Stimulated activated CD8-positive, alpha-beta memory T cell treated with anti-CD3 and anti-CD28 coated beads, Interleukin-15, amount 100 ng/mL, for 4 hours (primary cell): ENCODE results near the gene ADGRF1.
"Not testable (repeated sequence)": the region's sequence is repeated elsewhere in the genome, so short reads cannot be mapped to it uniquely, and the experiment has no call there.

ENCODE experiments used
- DNase-seq, 2 donors: peaks; one replicate each; pipeline ENCODE4 v3.0.0-alpha.2; 2020; ENCODE audit warnings: low read depth in 2 of 2

Gene ADGRF1

DNA sequence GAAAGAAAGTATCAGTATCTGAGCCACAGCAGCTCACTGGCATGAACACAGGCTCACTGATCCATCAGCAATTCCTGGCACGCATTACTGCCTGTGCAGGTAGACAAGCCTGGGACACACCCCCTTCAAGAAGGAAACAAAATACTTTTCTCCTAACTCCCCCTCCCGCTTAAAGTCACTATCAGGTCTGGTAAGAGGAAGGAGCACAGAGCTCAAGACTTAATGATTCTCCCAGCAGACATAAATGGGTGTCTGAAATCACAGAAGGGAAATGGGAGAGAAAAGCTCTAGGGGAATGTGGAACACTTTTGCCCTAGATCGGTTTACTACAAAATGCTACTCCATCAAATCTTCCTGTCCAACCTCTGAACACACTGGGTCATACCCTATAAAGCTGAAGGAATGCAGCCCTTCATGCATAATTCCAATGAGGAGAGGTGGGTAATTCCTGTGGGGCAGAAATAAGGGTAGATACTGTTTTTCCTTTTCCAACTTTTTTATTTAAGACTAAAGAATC is at the start of gene ADGRF1:
Gene ADGRF1, minus strand, starts transcription at position 58 of the 517 bp plus-strand sequence. CDS start 13,271 bp downstream, outside the sequence.
- no peak for DNase-seq

DNA sequence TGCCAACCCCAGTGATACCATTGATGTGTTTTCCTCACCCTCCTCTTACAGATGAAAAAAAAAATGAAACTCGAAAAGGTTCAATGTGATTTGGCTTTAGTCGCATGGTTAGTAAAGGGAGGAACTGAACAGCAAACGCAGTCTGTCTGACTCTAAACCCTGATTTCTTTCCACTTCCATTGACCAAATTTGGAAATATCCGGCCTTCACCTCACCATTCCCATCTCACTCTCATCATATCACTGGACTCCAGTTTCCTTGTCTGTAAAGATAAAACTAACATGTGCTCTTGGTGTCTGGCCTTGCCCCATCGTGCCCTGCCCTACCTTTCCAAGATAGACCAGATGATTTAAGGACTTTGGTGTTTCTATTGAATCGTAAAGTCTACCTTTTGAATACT is 48.7 kb upstream of the ADGRF1 start:
- no peak for DNase-seq

DNA sequence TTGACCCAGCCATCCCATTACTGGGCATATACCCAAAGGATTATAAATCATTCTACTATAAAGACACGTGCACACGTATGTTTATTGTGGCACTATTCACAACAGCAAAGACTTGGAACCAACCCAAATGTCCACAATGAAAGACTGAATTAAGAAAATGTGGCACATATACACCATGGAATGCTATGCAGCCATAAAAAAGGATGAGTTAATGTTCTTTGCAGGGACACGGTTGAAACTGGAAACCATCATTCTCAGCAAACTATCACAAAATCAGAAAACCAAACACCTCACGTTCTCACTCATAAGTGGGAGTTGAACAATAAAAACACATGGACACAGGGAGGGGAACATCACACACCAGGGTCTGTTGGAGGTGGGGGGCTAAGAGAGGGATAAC is 47.3 kb upstream of the ADGRF1 start:
- not testable (repeated sequence) for DNase-seq

DNA sequence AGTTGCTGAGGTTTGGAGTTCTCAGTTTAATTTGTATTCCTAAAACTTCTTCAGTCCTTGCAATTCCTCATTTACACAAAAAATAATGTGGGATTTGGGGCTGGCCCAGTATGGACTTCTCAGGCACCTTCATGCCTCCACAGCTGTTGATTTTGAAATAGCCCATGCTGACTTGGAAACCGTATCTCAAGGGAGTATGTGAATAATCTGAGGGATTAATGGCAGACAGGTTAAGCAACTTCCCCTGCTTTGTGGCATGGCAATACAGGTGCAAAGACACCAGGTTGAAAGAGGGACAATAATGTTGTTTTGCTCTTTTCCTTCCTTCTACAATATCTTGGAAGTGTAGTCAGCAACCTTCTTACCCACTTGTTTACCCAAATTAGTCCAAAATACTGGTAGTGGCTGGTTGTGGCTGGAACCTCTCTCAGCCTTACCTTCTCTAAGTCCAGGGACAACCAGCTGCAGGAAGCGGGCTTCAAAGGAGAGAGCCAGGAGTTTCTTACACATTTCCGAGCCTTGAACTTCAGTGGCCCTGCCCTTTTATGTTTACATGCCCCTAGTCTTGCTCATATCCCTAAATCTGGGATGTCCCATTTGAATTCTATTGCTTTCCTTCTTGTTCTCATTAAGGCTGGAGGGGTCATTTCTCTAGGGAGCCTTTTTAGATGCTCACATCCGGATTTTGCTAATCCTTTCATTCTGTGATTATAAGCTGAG is 44.1 kb upstream of the ADGRF1 start:
- DNase-seq: no peak

DNA sequence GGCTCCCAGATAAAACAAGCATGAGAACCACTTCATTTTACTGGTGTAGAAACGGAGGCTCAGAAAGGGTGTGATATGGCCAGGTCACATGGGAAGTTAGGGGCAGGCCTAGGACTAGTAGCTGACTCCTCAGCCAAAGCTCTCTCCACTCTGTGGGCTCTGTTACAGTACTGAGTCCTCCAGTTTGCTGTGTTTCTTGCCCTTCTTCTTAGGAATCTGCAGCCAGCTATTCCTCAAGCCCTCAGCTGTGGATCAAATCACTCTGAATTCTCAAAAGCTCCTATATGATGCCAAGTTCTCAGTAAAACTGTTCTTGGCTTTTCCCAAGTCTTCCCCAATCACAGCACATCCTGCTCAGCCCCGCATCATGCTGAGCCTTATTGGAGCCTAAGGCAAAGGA is 42.5 kb upstream of the ADGRF1 start:
- no peak for DNase-seq

DNA sequence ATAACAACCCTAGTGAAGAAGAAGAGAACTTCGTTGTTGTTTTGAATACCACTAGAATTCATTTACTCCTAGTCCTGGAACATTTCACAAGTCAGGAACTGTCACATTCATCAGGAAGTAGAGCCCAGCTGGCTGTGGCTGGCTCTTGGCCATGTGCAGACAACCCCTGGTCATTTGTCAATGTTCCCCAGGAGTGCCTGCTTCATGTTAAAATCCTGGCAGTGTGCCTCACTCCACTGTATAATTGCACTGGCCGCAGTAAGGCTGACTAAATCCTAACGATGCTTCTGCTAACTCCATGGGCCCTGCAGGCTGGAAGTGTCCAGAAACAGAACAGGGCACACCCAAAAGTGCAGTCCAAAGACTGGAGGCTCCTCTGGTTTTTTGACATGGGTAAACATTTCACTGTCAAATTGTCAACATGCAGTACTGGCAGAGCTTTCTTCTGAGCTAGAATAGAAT is 41.5 kb upstream of the ADGRF1 start:
- no peak for DNase-seq

DNA sequence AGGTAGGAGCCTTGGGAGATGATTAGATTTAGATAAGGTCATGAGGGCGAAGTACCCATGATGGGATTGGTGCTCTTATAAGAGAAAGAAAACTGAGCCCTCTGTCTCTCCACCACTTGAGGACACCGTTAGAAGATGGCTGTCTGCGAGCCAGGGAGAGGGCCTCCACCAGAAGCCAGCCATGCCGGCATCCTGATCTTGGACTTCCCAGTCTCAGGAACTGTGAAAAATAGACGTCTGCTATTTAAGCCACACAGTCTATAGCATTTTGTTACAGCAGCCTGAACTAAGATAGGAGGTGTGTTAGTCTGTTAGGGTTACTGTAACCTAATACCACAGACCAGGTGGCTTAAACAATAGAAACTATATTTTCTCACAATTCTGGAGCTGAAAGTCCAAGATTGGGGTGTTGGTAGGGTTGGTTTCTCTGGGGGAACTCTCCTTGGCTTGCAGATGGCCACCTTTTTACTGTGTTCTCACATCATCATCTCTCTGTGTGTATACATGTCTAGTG is 38.0 kb upstream of the ADGRF1 start:
- no peak for DNase-seq

DNA sequence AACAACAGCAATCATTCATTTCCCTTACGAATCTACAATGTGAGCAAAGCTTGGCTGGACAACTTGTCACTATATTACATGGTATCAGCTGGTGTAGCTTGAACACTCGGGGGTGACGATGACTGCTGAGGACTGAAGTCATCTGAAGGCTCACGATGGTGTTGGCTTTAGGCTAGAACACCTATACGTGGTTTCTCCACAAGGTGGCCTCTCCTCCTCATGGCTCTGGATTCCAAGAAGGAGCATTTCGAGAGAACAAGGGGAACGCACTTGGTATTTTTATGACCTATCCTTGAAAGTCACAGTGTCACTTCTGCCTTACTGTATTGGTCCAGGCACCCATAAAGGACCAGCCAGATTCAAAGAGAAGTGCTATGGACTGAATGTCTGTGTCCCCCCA is 37.5 kb upstream of the ADGRF1 start:
- DNase-seq: no peak

DNA sequence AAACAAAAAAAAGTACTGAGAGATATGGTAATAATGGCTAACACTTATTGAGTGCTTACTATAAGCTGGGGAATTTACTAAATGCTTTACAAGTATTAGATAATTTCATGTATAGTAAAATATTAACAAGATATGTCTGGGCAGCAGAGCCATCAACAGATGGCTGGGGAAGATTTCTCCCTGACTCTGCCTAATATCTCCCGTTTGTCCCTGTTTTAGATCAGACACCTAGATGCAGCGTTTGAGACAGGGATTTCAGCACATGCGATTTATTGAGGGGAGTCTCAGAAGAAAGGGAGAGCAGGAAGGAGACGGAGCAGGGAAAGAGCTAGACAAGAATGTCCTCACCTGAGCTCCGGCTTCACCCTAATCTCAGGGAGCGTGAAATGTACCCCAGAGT is 36.9 kb upstream of the ADGRF1 start:
- no peak for DNase-seq

DNA sequence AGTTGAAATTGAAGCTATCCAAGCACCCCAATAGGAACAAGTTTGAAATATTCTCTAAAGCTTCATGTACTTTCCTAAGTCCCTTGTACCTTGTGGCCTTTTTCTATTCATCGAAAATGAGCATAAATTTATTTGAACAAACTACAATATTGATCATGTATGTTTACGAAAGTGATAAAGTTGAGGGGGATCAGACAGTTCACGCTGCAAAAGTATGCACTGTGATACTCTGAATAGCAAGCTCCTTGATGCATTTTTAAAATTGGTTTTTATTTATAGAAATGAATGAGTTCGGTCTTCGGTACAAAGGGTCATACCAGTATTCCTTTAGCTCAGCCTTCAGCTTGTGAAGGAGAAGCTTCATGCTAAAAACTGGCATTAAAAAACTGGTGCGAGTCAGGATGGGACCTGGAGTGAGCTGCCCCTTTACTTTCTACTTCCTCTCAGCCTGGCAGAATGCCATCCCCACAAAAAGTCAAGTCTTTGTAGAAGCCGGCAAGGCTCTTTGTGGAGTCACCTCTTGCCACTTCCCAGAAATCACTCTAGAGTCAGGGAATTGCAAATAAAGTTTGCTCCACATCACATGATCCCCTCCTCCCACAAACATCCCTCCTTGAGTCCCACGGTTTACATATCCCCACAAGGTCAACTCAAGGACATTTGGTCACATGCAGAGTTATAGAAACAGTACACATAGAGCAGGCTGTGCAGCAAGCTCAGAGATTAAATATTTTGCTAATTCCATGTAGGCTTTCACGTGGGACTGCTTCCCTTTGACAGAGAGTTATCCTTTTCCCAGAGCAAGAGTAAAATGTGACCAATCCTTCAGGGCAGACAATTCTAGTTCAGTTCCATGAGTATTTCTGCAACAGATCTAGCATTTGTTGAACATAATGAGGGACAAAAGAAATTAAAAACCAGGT is 34.6 kb upstream of the ADGRF1 start:
- no peak for DNase-seq

DNA sequence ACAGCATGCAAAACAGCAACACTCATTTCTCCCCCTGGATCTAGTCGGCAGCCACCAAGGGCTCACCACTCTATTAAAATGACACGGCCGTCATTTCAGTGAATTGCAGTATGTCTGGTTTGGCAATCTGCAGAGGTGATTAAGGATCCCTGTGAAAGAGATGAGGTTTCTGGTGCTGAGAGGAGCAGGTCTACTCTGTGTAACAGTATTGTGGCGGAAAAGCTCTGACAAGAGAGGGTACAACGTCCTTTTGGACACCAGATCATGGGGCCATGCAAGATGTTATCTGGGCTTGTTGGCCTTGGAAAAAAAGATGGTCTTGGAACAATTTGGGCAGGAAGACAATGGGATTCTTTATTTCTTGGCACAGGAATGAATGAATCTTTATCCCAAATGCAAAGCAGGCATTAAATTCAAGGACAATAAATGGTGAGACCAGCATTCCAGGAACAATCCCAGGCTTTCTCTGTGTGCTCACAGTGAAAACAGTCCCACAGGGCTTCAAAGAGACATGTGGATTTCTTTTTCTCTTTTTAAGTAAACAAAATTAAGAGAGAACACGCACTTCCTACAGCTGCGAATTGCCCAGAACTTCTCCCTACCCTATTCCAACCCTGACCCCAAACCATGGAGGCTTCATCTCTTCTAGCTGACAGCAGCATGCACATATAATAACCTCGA is 33.7 kb upstream of the ADGRF1 start:
- DNase-seq: no peak

DNA sequence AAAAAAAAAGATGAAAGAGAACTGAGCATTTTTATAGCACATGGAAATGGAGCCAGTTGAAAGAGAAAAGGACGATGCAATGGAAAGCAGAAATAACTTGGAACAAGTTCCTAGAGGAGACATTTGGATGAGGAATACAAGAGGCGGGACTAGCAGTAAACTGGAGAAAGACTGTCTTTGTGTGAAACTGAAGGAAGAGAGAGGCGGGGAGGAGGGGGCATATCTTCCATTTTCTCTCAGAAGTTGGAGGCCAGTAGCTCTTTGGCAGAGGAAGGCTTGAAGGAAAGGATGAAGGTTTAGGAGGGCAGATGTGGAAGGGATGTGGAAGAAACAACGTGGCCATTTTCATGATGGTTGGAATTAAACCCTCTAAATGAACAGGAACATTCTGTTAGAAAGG is 33.0 kb upstream of the ADGRF1 start:
- DNase-seq: no peak

DNA sequence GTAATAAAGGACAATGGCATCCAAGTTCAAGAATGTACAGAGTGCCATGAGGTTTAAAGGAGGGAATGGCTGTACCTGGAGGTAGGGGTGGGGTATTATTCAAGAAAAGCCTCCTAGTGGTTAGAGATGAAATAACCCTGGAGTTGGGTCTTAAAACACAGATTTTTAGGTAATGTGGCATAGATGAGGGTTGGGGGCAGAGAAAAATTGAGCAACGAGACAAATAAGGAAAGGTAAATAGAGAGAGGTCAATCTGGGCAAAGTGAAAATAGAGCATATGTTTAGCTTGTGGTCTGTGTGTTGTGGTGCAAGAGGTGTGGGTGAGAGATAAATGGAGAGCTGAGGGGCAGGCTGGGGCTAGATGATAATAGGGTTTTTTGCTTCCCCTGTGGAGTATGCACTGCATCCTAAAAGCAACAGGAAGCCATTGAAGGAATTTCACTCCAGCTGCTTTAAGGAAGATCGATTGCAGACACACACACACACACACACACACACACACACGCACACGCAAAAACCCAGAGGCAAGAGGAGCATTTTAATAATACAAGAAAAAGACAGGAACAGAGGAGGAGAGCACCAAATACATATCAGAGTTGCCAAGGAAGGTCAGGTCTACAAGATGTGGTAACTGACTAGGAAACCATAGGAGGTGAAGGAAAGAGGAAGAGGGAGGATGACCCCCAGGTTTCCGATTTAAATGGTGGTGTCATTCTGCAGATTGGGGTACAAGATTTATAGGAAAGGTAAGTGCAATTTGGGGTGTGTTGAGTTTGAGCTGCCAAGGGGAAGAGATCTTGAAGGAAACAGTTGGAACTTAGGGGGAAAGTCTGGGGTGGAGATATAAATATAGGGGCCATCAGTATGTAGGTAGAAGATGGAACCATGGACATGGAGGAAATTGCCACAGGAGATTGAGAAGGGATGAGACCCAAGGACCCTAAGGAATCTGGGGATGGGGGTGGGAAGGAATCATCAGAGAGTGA is 31.3 kb upstream of the ADGRF1 start:
- DNase-seq: no peak

DNA sequence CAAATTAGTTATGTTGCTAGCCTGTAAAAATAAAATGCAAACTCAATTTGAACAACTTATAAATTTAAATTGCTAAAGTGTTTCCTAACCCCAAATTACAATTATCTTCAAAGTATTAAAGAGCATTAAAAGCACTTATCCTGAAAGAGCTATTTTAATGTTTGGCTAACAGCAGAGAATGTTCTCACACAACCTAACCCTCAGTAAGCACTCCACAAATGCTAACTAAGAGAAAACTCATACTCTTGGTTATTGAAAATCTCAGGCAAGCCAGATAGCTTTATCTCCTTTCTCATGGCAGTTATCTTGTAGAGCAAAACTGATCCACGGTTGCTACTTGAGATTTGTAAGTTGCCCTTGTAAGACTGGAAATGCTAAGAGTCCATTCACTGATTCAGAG is 30.5 kb upstream of the ADGRF1 start:
- no peak for DNase-seq

DNA sequence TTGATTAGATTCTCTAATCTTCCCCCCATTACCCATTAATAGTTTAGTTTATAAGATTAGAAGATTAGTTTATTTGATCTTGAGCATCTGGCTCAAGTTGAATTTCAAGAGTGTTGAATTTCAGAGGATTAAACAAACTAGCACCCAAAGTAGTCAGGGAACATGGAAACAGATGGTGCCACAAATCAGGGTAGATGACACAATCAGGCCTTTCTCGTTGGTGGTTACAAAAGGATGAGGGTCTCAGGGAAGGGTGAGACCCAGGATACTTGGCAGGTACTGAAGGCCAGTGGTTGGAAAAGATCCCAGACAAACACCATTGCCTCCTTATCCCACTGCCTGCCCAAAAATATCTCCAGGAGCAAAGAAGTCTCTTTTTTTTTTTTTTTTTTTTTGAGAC is 29.5 kb upstream of the ADGRF1 start:
- no peak for DNase-seq

DNA sequence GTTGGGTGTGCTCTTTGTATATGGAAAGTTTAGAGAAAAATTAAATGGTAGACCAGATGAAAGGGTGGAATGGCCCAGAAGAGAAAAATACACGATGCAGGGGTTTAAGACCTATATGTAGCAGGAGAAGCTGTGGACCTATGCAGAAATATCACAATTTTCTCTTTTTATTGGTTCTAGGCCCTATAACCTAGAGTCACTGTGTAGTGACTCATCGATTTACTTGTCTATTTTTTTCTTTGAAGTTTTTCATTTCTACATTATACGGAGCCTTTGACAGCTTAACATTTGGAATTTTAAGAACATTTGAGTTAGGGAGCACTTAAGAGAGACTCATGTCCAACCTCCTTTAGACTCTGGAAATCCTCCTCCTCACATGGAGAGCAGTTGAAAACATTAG is 28.3 kb upstream of the ADGRF1 start:
- DNase-seq: no peak

DNA sequence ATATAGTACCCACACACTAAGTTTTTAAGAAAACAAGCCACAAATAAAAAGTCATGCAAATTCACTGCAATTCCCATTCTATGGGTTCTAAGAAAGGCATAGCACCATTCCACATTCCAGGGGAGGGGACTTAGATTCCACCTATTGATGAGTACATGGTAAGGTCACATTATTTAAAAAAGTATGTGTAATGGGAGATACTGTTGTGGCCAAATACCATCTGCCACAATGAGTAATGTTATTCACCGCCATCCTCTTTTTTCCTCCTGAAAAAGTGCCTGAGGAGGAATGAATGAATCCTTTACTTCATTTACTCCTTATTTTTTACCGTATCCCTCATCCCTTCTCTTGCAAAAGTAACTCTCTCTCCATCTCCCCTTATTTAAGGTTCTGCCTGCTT is 27.0 kb upstream of the ADGRF1 start:
- DNase-seq: no peak

DNA sequence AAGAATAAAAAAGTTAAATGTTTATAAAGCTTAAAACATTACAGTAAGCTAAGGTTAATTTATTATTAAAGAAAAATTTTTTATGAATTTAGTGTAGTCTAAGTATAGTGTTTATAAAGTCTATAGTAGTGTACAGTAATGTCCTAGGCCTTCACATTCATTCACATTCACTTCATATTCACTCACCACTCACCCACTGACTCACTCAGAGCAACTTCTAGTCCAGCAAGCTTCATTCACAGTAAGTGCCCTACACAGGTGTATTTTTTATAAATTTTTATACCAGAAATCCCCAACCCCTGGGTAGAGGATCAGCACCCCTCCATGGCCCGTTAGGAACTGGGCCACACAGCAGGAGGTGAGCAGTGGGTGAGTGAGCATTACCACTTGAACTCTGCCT is 24.3 kb upstream of the ADGRF1 start:
- no peak for DNase-seq

DNA sequence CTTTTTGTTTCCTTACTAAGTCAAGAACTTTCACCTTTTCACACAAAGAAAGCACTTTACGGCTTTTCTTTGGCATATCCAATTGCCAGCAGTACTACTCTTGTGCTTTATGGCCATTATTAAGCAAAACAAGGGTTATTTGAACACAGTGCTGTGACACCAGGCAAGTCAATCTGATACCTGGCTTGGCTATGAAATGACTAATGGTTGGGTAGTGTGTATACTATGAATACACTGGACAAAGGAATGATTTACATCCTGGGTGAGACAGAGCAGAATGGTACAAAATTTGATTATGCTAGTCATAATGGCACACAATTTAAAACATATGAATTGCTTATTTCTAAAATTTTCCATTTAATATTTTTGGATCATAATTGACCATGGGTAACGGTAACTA is 22.1 kb upstream of the ADGRF1 start:
- DNase-seq: no peak

DNA sequence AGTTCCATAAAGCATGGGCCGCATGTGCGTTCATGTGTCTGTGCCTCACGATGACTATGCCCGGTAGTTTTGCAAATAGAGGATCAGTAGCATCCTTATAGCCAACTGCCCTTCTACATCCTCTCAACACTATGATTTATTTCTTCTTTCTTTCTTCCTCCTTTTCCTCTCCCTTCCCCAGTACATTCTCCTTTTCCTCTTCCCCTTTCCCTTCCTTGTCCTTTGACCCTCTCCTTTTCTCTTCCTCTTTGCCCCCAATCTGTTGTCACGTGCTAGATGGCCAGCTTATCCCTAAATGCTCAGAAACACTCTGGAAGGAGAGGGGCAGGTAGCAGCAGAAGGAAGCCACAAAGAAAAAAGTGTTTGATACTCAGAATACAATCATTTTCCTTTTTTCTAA is 20.2 kb upstream of the ADGRF1 start:
- no peak for DNase-seq
